Neural progenitor cell (in vitro differentiated cells): Measurements from ENCODE around the gene MGME1. TPM values are rescaled to one million over a fixed set of nuclear protein-coding genes. Genes with fewer than 3 reads are reported as not detected.

Experiments used
- DNase-seq: peaks from one replicate; pipeline ENCODE4 v3.0.0-alpha.2; 2016; ENCODE audit warnings: low spot score
- H2AFZ ChIP-seq: fragments of 200-600 bp; sonication (generic); replicated peaks from 2 replicates; pipeline ENCODE4 v1.6.1; 2016; ENCODE audit warnings: antibody characterized with exemption
- H3F3A ChIP-seq: fragments of 200-600 bp; sonication (generic); 2 replicates; pipeline ENCODE4 v1.6.1; 2016; ENCODE audit warnings: antibody characterized with exemption, low read depth
- H3K27ac ChIP-seq: fragments of 200-600 bp; sonication (generic); 2 replicates; pipeline ENCODE4 v1.5.1; 2016; ENCODE audit warnings: mild to moderate bottlenecking
- H3K27me3 ChIP-seq: fragments of 200-600 bp; sonication (generic); 2 replicates; pipeline ENCODE4 v1.6.1; 2016; ENCODE audit warnings: mild to moderate bottlenecking, moderate library complexity
- H3K36me3 ChIP-seq: fragments of 200-600 bp; sonication (generic); 2 replicates; pipeline ENCODE4 v1.5.1; 2016
- H3K4me1 ChIP-seq: fragments of 200-600 bp; sonication (generic); 2 replicates; pipeline ENCODE4 v1.6.1; 2016; ENCODE audit warnings: mixed run types
- H3K4me2 ChIP-seq: fragments of 200-600 bp; sonication (generic); 2 replicates; pipeline ENCODE4 v1.6.1; 2016
- H3K4me3 ChIP-seq: fragments of 200-600 bp; sonication (generic); 2 replicates; pipeline ENCODE4 v1.5.1; 2016
- H3K79me2 ChIP-seq: fragments of 200-600 bp; sonication (generic); 2 replicates; pipeline ENCODE4 v1.6.1; 2016; ENCODE audit warnings: low read depth
- H3K9ac ChIP-seq: fragments of 200-600 bp; sonication (generic); 2 replicates; pipeline ENCODE4 v1.6.1; 2016
- H3K9me3 ChIP-seq: fragments of 200-600 bp; sonication (generic); 2 replicates; pipeline ENCODE4 v1.5.1; 2016; ENCODE audit warnings: low read depth
- H4K20me1 ChIP-seq: fragments of 200-600 bp; sonication (generic); 2 replicates; pipeline ENCODE4 v1.6.1; 2016; ENCODE audit warnings: low read depth
- H3K27ac Mint-ChIP-seq: 3 replicates; pipeline ENCODE4 v1.8.0; 2021; ENCODE audit warnings: mixed read lengths
- H3K27me3 Mint-ChIP-seq: 2 replicates; pipeline ENCODE4 v1.8.0; 2022; ENCODE audit warnings: low read depth, mild to moderate bottlenecking, inconsistent platforms, moderate library complexity, mixed read lengths; ENCODE audit not compliant: insufficient read depth
- H3K36me3 Mint-ChIP-seq: 3 replicates; pipeline ENCODE4 v1.8.0; 2021; ENCODE audit warnings: mixed read lengths
- H3K4me1 Mint-ChIP-seq: 3 replicates; pipeline ENCODE4 v1.8.0; 2021; ENCODE audit warnings: mixed read lengths
- H3K4me3 Mint-ChIP-seq: 3 replicates; pipeline ENCODE4 v1.8.0; 2021; ENCODE audit warnings: mild to moderate bottlenecking, moderate library complexity, mixed read lengths
- H3K9me3 Mint-ChIP-seq: 3 replicates; pipeline ENCODE4 v1.8.0; 2020; ENCODE audit warnings: mixed read lengths
- CTCF ChIP-seq: fragments of 200-600 bp; sonication (generic); IDR thresholded peaks from 2 replicates; pipeline ENCODE4 v1.5.1; 2017; ENCODE audit warnings: antibody characterized with exemption, mild to moderate bottlenecking
- EZH2 ChIP-seq: fragments of 200-600 bp; sonication (generic); IDR thresholded peaks from 2 replicates; pipeline ENCODE4 v1.6.1; 2017; ENCODE audit warnings: antibody characterized with exemption, mild to moderate bottlenecking, moderate library complexity
- EZH2phosphoT487 ChIP-seq: fragments of 200-600 bp; sonication (generic); IDR thresholded peaks from 2 replicates; pipeline ENCODE4 v1.6.1; 2017; ENCODE audit warnings: antibody characterized with exemption
- total RNA-seq: library from RNA; depleted of rRNA; stranded (reverse); fragments of >200 nt; gene quantifications from 2 replicates; pipeline ENCODE4 v1.2.3, GENCODE V29; 2015; ENCODE audit warnings: low replicate concordance

The MGME1 gene
- total RNA-seq, 1 donor from 2014 or later: 87.2 TPM

DNA sequence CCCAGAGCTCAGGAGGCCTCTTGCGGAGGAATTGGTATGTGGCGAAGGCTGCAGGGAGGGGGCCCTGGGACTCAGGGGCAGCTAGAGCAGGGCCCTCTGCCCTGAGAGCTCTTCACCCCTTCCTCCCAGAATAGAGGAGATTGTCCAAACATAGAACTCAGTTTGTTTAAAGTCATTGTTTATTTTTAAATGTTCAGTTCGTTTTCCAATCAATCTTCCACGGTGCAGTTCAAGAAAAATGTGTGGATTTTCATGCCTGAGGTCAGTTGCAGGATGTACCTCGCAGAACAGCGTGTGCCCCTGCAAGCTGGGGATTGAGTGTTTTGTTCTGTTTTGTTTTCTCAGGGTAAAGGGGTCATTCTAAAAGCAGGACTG is 37.2 kb downstream of the MGME1 start:
- H4K20me1 ChIP-seq: no peaks in the 10 kb centered on the region
- H3K36me3 ChIP-seq: no peaks in the 10 kb centered on the region
- TF ChIP-seq CTCF: no peak
- Mint-ChIP-seq H3K27ac (no peak overlapping the region), H3K36me3 (no peaks in the 10 kb centered on the region), H3K9me3 (peaks cover 2% of the 10 kb centered on the region), H3K27me3 (no peaks in the 10 kb centered on the region), H3K4me3 (no peak overlapping the region), H3K4me1 (peaks cover 23% of the 10 kb centered on the region)
- no peaks in the 10 kb centered on the region for H3K79me2 ChIP-seq
- no peak for DNase-seq
- no peaks in the 10 kb centered on the region for H3K27me3 ChIP-seq
- H3K27ac ChIP-seq: no peak overlapping the region
- H3K9me3 ChIP-seq: no peaks in the 10 kb centered on the region
- H2AFZ ChIP-seq: no peak overlapping the region
- no peak overlapping the region for H3K4me2 ChIP-seq
- no peak overlapping the region for H3K9ac ChIP-seq
- no peaks in the 10 kb centered on the region for H3K4me1 ChIP-seq
- no peak overlapping the region for H3K4me3 ChIP-seq
- no peaks in the 10 kb centered on the region for H3F3A ChIP-seq

DNA sequence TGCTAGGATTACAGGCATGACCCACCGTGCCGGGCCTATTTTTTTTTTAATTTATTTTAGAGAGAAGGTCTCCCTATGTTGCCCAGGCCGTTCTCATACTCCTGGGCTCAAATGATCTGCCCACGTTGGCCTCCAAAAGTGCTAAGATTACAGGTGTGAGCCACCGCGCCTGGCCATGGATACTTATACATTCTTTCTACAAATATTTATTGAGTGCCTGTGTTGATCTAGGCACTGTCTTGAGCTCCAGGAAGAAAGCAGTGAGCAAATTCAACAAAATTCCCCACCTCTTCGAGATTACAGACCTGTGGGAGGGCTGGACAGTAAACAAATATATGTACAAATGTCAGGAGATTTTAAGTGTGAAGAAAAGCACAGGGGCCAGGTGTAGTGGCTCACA is 37.9 kb downstream of the MGME1 start:
- no peaks in the 10 kb centered on the region for H3K79me2 ChIP-seq
- no peak overlapping the region for H3K9ac ChIP-seq
- Mint-ChIP-seq H3K27me3 (peaks cover under 1% of the 10 kb centered on the region), H3K9me3 (peaks cover 5% of the 10 kb centered on the region), H3K4me3 (no peak overlapping the region), H3K36me3 (peaks cover 2% of the 10 kb centered on the region), H3K4me1 (peaks cover 25% of the 10 kb centered on the region), H3K27ac (no peak overlapping the region)
- no peaks in the 10 kb centered on the region for H3F3A ChIP-seq
- no peaks in the 10 kb centered on the region for H3K9me3 ChIP-seq
- TF ChIP-seq CTCF (no peak), EZH2 (no peak), EZH2phosphoT487 (no peak)
- no peaks in the 10 kb centered on the region for H3K27me3 ChIP-seq
- no peaks in the 10 kb centered on the region for H4K20me1 ChIP-seq
- H3K4me1 ChIP-seq: no peaks in the 10 kb centered on the region
- H3K36me3 ChIP-seq: no peaks in the 10 kb centered on the region
- H2AFZ ChIP-seq: no peak overlapping the region
- no peak overlapping the region for H3K4me3 ChIP-seq
- DNase-seq: no peak
- H3K4me2 ChIP-seq: no peak overlapping the region
- no peak overlapping the region for H3K27ac ChIP-seq

GRCh38 chr20:18007534-18008292 is 38.9 kb downstream of the MGME1 start:
- Histone ChIP-seq H3K27ac (no peak overlapping the region), H3K4me3 (no peak overlapping the region), H3K36me3 (no peaks in the 10 kb centered on the region), H3K27me3 (no peaks in the 10 kb centered on the region), H3K9me3 (no peaks in the 10 kb centered on the region), H3K4me2 (no peak overlapping the region), H2AFZ (no peak overlapping the region), H3K4me1 (no peaks in the 10 kb centered on the region), H4K20me1 (no peaks in the 10 kb centered on the region), H3K9ac (no peak overlapping the region), H3K79me2 (no peaks in the 10 kb centered on the region), H3F3A (no peaks in the 10 kb centered on the region)
- Mint-ChIP-seq H3K9me3 (peaks cover 5% of the 10 kb centered on the region), H3K36me3 (peaks cover 2% of the 10 kb centered on the region), H3K4me3 (no peak overlapping the region), H3K4me1 (peaks cover 25% of the 10 kb centered on the region), H3K27me3 (peaks cover 2% of the 10 kb centered on the region), H3K27ac (peak overlapping the region; percentile 24)
- TF ChIP-seq CTCF: no peak
- no peak for TF ChIP-seq EZH2phosphoT487
- no peak for TF ChIP-seq EZH2
- DNase-seq: no peak
